GM12801 (cell line): Measurements from ENCODE around the gene USO1.

Experiments
- TF ChIP-seq, protein P1 (sequence below): IDR thresholded peaks from one replicate; pipeline ENCODE4 v1.5.1; 2011; ENCODE audit warnings: control low read depth; ENCODE audit not compliant: insufficient read length; ENCODE audit errors: extremely low read depth

USO1 gene

DNA sequence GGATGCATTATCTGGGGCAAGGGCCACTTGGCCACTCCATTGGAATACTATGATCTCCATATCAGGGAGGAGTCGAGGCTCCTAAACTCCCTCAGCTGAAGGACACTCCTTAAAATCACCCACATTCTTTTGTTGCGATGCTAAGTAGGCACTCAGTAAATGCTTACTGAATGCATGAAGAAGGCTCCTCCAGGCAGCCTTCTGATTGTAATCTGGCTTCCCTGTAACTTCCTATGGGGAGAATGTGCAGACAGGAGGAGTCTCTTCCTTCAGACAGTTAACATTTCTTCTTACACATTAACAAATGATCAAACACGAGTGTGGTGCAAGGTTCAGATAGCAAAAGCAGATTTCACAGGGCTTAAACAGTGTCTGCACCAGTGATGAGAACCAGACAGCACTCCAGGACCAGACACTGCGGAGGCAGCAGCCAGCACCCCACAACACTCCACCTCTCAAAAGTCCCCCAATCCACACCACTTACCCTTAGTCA, 21.4 kb upstream of the USO1 start:
- TF ChIP-seq, protein P1, sequence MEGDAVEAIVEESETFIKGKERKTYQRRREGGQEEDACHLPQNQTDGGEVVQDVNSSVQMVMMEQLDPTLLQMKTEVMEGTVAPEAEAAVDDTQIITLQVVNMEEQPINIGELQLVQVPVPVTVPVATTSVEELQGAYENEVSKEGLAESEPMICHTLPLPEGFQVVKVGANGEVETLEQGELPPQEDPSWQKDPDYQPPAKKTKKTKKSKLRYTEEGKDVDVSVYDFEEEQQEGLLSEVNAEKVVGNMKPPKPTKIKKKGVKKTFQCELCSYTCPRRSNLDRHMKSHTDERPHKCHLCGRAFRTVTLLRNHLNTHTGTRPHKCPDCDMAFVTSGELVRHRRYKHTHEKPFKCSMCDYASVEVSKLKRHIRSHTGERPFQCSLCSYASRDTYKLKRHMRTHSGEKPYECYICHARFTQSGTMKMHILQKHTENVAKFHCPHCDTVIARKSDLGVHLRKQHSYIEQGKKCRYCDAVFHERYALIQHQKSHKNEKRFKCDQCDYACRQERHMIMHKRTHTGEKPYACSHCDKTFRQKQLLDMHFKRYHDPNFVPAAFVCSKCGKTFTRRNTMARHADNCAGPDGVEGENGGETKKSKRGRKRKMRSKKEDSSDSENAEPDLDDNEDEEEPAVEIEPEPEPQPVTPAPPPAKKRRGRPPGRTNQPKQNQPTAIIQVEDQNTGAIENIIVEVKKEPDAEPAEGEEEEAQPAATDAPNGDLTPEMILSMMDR = no peak

DNA sequence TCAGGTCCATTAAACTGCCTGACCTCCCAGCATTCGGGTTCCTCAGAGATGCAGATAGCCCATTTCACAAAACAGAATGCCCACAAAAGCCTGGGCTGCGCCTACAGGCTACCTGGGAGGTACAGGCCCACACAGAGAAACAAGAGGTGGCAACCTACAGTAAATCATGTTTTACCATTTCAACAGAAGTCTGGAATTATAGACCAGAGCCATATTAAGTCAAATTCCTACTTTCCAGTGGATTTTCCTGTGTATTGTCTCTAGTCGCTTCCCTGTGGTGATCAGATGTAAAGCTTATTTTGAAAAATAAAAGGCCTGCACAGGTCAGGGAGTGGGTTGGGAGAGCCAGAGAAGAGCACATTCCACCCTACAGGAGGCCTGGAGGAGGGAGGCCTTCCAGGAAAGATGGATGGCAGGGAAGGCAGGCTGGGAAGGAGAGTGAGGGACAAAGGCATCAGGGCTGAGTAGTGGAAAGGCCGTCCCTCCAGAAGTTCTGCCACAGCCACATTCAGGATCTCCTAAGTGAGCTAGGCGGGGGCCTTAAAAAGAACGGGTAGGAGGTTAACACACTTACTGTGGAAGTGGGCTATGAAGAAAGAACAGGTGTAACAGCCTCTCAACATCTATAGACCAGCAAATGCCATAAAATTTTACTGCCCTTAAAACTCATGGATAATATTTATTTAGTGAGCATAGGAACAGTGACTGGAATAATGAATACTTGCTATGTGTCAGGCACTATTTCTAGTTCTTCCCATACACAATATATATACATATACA, 19.0 kb upstream of the USO1 start:
- TF ChIP-seq, protein P1 = no peak

- TF ChIP-seq, protein P1 = no peak
Observed at GRCh38 chr4:75708218-75708691, 16.1 kb upstream of the USO1 start.

- TF ChIP-seq, protein P1 = no peak
Observed at GRCh38 chr4:75710246-75710645, 14.1 kb upstream of the USO1 start.

GRCh38 chr4:75714011-75714410, 10.4 kb upstream of the USO1 start:
- TF ChIP-seq, protein P1 = no peak

GRCh38 chr4:75714704-75715103, 9.7 kb upstream of the USO1 start:
- TF ChIP-seq, protein P1 = no peak

DNA sequence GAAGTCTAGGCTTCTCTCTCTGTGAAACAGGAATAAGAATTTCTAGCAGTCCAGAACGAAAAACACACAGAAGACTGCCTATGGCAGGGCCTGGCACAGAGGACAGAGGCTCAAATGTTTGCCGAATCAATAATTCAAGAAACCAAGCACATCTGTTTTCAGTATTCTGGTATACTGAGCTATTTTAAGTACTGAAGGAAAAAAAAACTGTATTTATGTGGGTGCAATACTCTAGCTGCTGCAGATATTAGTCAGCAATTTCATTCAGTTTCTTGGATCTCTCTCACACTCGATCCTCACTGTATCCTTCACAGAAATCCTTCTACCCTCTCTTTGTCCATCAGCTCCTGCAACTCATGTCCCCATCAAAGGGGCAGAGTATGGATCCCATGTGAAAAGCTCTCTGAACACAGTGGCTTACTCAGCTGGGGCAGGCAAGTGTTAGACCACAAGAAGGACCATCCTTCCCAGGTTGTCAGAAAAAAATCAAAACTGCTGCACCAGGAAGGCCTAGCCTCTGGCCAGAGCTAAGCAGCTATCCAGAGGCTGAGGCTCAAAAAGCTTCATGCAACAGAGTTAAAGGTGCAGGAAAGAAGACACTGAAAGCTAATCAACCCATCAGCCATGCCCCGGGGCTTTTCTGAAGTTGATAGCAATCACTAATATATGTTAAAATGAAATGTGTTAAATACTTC, 9.1 kb upstream of the USO1 start:
- TF ChIP-seq, protein P1 = no peak
